Stomach (tissue), 4 donors: ENCODE results near the gene NSD2.

ENCODE experiments used
- EP300 ChIP-seq: sonication (generic); formaldehyde crosslinking; IDR thresholded peaks from one replicate; pipeline ENCODE4 v1.6.1; 2017; ENCODE audit warnings: antibody characterized with exemption
- TF ChIP-seq, protein P1 (sequence below), 7 experiments: fragments of 450-650 bp in 4 of 7; fragments of 200-600 bp in 3 of 7; sonication (generic) in 3 of 7; IDR thresholded peaks; one replicate each; pipeline ENCODE4 v1.5.1; 2016 to 2019; ENCODE audit warnings: antibody characterized with exemption in 7 of 7, control low read depth in 2 of 7, mild to moderate bottlenecking in 1 of 7

DNA sequence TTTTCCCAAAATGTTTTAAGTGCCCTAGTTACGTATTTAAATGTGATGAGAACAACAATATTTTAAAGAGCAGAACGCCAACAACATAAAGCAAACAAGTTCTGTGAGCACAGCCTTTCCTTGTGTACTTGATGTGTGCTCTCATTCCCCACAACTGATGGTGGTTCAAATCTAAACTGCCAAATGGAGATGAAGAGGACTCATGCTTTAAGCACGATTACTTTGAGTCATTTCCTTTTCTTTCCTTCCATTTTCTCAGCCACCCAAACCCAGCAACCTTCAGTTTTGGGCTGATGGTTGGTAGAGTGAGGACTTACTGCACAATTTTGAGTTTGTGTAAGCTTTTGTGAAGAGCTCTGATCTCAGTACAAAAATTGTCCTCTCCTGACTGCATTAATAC, 1.7 kb downstream of the NSD2 start:
- TF ChIP-seq, protein P1, sequence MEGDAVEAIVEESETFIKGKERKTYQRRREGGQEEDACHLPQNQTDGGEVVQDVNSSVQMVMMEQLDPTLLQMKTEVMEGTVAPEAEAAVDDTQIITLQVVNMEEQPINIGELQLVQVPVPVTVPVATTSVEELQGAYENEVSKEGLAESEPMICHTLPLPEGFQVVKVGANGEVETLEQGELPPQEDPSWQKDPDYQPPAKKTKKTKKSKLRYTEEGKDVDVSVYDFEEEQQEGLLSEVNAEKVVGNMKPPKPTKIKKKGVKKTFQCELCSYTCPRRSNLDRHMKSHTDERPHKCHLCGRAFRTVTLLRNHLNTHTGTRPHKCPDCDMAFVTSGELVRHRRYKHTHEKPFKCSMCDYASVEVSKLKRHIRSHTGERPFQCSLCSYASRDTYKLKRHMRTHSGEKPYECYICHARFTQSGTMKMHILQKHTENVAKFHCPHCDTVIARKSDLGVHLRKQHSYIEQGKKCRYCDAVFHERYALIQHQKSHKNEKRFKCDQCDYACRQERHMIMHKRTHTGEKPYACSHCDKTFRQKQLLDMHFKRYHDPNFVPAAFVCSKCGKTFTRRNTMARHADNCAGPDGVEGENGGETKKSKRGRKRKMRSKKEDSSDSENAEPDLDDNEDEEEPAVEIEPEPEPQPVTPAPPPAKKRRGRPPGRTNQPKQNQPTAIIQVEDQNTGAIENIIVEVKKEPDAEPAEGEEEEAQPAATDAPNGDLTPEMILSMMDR (IDR thresholded peaks at IDR 0.05), result no peak
- no peak for TF ChIP-seq EP300
